Embryonic facial prominence (tissue), 1 donor: Measurements from ENCODE around the gene CXorf38.

Experiments used
- DNase-seq: peaks from one replicate; pipeline ENCODE4 v3.0.0-alpha.2; 2016; ENCODE audit errors: extremely low spot score

CXorf38 gene, protein sequence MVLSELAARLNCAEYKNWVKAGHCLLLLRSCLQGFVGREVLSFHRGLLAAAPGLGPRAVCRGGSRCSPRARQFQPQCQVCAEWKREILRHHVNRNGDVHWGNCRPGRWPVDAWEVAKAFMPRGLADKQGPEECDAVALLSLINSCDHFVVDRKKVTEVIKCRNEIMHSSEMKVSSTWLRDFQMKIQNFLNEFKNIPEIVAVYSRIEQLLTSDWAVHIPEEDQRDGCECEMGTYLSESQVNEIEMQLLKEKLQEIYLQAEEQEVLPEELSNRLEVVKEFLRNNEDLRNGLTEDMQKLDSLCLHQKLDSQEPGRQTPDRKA

DNA sequence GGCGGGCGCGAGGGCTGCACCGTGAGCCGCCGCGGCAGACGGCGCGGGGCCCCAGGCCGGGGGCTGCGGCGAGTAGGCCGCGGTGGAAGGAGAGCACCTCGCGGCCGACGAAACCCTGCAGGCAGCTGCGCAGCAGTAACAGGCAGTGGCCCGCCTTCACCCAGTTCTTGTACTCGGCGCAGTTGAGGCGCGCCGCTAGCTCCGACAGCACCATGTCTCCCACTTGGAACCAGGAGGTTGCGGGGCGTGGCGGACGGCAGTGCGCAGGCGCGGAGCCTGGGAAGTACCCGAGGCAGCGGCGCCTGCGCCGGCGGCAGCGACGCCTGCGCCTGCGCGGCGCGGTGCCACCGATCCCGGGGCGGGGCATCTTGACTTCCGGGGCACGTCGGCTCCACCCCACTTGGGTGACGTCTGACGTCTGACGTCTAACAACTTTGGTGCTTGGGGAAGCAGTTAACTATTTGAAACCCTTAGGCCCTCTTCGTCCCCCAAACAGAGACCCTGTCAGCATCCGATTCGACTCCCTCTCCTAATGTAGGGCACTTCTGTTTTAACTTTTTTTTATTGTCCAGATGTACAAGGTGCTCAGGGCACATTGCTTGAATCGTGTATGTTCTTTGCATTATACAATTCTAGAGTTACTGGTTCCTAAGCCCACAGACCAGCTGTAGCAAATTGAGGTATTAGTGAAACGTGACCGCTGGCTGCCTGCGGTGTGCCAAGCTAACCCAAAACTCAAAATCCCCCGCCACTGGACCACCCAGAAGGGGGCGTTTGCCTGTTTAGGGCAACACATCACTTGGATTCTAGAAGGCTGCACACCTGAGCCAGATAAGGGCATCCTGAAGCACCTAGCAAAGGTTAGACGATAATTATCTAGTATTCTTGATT, at the start of gene CXorf38:
CXorf38 (minus strand) TSS at position 255 of the 891 bp plus-strand sequence; CDS start at position 214, 41 bp downstream.
- DNase-seq: peak; percentile 75

DNA sequence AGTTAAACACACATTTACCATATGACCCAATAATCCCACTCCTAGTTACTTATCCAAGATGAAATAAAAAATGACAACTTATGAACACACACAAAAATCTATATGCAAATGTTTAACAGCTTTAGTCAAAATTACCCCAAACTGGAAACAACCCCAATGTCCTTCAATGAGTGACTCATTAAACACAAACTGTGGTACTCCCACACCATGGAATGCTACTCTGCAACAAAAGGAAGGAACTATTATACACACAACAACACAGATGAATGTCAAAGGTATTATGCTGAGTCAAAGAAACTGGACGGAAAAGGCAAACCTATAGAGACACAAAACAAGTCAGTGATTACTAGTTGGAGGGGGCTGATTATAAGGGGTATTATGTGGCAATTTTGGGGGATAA, 47.4 kb upstream of the CXorf38 start:
- DNase-seq: no peak

DNA sequence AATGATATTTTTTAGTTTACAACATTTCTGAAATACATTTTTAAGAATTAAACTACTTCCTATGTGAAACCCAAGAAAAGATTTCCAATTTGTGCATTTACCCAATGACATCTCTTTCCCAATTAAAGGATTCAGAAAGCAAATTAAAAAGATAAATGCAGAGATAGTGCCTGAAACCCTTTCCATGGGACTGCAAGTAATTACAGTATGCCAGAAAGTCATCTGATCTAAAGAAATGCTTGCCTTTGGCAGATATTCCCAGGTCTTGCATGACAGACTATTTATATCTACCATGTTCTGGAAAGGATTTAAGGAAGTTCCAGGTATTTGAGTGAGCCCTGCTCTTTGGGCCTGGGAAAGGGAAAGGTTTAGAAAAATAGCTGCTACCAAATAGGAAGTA, 41.6 kb upstream of the CXorf38 start:
- DNase-seq: no peak

DNA sequence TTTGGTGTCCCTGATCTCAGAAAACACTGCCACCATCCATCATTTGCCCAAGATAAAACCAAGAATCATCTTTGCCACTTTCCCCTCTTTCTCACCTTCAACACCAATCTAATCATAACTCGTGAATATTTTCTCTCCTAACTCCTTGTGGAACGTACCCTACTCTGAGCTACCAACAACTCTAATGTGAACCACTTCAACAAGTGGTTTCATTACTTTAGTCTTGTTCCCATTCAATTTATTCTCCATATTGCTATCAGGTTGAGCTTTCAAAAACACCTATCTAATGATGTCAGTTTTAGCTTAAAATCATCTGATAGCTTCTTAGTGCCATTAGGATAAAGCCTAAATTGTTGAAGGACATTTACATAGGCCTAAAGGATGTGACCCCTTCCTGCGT, 39.8 kb upstream of the CXorf38 start:
- DNase-seq: no peak

DNA sequence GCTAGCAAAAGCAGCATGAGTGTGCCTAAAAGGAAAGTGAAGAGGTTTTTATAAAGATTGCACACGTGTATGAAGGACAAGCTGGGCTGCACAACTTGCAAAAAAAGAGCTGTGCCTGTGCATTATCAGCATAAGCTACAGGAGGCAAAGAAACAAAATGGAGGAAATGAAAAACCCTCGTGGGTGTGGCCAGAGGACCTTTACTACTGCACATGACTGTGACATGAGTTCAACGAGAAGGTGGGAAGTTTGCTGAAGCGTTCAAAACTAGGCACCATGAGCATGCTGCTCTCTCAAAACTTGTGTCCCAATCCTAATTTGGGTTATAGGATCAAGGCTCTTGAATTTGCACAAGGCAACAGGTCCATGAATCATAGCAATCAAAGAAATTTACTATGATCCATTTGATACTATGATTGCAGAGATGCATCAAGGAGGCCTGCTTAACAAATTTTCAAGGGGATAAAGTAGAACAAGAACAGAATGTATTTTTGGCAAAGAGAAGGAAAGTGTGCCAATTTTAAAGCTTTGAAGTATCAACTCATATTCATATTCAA, 38.1 kb upstream of the CXorf38 start:
- DNase-seq: no peak

DNA sequence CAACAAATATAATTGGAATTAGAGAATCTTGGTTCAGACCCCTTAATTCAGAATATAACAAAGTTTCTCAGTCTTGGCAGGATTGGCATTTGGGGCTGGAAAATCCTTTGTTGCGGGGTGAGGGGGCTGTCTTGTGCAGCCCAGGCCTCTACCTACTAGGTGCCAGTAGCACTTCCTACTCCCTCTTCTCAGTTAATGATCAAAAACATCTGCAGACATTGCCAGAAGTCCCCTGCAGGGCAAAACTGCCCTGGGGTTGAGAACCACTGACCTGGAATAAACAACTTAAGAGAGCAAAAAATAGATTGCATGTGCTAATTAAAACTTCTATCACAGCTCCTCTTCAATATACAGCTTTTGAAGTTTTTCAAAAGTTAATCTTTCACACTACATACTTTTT, 36.7 kb upstream of the CXorf38 start:
- DNase-seq: no peak

DNA sequence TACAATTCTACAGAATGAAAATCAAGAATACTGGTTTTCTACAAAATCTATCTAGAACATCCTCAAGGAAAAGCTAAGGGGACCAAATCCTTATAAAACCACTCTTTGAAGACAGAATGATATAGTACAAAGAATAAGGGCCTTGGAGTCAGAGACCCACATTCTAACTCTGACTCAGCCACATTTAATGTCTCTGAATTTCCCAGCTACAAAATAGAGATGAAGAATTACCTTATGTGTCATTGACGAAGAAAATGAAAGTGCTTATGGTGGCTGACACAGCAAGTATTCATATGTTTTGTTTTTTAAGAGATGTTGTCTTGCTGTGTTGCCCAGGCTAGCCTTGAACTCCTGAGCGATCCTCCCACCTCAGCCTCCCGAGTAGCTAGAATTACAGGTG, 35.9 kb upstream of the CXorf38 start:
- DNase-seq: no peak

DNA sequence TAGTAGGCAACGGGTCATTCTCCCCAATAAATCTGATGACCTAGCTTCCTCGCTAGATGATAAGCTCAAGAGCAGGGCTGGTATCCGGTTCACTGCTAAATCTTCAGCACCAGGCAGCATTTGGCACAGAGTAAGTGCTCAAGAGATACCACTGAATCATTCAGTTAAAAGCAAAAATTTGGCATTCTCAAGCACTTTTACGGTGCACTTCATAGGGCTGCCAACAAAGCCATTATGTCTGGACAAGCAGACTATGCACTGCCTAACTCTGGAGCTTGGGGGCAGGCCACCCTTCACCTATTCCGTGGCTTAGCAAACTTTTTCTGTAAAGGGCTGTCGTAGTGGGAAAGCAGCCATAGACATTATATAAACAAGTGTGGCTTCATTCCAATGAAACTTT, 23.8 kb upstream of the CXorf38 start:
- no peak for DNase-seq

DNA sequence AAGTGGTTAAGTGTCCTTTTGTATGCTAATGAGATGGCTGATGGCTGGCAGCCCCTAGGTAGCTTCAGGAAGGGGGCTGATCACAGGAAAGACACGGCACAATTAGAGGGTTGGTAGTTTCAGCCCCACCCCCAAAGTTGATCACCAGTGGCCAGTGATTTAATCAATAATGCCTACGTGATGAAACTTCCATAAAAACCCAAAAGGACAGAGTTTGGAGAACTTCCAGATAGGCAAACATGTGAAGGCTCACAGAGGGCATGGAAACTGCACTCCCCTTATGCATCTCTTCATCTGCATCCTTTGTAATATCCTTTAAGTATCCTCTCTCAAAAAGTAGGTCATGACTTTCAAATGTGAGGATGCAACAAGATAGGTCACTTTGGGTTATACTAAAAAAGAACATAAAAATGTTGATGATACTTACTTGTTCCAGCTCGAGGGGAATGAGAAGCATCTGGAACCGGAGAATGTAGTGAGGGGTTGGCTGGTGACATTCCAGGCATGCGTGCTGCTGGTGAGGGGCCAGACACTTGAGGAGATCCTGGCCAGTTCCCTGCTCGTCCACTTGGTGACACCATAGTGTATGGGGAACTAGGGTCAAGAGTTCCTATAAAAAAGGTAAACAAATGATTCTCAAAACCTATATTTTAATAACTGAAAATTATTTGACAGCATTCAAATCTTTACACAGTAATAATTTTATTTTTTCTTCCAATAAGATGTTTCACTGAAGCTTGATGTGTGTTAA, 16.7 kb upstream of the CXorf38 start:
- no peak for DNase-seq

DNA sequence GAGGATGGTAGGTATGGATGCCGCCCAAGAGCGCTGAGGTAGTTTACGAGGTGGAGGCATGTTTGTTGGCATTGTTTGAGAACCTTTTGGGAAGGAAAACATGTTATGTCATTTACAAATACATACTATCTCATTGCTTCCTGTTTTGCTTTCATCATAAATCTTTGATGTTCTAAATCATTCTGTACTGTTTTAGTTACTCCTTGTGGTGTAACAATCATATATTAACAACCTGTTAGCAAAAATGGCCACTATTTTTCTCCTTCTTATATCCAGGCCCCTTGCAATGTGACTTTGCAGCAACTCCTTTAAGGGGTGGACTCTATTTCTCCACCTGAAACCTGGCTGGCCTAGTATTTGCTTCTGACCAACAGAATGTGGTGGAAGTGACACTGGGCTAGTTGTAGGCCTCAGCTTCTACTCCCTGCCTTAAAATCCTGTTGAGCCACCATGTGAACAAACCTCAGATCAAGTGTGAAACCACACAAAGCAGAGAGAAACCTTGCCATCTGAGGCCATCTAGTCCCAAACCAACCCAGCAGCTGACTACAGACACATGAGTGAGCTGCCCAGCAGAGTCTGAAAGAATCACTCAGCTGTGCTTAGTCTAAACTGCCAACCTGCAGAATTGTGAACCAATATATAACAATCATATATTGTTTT, 15.8 kb upstream of the CXorf38 start:
- no peak for DNase-seq

DNA sequence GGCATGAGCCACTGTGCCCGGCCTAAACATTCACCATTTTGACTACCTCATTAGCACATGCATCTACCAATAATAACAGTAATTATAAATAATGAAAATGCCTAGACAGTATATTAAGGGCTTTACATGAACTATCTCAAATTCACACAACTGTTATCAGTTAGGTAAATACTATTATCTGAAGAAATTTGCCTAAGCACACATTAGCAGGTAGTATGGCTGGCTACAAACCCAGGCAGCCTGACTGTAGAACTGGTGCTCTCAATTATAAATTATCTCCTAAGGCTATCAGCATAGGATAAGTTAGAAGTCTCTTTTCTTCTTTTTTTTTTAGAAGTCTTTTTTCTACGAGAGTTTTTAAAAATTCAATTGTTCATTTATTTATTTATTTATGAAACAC, 14.1 kb upstream of the CXorf38 start:
- DNase-seq: no peak

DNA sequence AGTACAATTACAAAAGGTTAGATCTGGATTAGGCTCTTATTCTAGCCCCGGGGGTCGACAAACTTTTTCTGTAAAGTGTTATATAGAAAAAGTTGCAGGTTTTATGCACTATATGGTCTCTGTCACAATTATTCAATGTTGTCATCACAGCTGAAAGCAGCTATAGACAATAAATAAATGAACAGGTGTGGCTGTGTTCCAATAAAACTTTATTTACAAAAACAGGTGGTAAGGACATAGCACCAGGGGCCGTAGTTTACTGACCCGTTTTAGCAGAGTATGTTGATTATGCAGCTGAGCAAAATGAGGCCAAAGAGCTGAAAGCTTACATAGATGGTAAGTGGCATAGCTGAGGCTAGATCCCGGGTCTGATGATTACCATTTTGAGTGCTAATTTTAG, 13.0 kb upstream of the CXorf38 start:
- no peak for DNase-seq

DNA sequence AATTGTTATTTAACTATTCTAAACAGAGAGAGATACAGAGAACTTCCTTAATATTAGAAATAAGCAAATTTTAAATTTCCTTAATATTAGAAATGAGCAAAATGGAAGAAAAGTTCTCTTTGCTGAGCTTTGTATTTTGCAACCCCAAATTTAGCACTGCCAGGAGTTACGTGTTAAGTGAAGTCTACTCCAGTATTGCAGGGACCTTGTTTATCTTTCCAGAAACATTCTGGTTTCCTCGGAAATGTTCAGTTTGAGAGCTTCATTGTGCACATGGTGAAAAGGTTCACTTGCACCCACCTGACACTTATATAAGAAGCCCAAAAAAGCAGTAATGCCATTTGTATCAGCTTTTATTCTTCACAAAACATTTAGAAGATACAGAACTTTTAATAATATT, 6.2 kb upstream of the CXorf38 start:
- no peak for DNase-seq

DNA sequence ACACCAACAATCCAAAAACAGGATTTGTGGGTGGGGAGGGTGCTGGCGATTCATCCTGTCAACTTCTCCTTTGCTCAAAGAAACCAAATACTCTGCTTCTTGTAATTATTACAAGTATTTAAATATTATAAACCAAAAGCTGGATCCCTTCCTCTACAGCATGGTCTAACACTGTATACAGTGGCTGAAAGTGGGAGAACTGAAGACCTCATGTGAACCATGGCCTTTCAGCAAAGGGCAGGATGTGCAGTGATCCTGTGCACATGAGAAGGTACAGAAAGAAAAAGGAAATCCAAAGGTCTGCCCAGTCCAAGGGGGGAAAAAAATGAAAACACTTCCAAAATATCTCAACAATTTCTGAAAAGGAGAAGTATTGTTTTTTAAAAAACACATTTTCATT, 5.3 kb upstream of the CXorf38 start:
- no peak for DNase-seq

DNA sequence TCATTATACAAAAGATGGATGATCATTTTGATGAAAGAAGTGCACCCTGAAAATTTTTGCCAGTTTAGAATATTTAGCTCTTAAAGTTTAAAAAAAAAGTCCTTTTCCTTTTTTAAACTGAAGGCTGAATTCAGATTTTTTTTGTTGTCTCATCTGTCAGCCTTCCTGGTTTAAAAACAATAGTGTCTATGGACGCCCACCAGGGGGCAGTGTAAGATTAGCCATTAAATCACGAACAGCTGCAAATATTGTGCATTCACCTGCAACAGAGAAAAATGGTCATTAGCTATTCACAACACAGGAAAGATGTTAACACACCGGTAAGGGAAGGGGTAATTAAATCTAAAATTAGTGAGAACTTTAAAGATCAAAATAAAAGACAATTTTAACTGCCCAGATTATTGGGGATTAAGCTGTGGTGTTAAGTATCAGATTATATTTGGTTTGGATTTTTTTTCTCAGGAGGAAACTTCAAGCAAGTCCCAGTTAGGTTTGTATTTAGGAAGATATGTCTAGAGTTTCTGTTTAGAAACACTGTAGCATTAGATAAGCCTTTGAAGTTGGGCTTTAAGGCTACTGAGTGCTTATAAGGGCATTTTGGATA, 4.4 kb upstream of the CXorf38 start:
- DNase-seq: peak; percentile 15

DNA sequence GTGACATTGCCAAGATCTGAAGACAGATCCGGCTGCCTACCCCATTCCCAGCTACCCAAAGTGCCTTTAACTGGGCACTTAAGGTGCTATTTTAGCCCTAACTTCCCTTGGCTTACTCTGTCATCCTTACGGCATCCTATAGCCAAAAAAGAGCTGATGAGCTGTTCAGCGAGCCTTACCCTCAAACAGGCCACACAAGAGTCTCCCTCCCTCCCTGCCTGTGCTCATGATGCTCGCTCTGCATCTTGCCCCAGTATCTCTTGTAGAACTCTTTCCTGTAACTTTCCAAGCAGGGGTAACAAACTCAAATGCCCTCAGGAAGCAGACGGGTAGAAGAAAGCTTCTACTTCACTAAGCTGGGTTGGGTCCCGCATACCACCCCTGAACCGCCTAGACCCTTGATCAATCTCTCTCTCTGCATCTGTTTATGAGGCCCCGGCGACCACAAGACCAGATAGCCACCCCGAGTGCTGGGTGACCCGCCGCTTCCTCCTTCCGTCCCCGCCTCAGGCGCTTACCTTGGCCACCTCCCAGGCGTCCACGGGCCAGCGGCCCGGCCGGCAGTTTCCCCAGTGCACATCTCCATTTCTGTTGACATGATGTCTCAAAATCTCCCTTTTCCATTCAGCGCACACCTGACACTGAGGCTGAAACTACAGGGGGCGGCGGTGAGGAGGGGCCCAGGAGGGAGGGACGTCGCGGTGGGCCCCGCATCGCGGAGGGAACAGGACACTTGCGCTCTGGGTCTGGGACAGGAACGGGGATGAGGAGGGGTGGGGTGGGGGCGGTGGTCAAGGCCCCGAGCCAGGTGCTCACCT, 663 bp downstream of the CXorf38 start:
- no peak for DNase-seq

DNA sequence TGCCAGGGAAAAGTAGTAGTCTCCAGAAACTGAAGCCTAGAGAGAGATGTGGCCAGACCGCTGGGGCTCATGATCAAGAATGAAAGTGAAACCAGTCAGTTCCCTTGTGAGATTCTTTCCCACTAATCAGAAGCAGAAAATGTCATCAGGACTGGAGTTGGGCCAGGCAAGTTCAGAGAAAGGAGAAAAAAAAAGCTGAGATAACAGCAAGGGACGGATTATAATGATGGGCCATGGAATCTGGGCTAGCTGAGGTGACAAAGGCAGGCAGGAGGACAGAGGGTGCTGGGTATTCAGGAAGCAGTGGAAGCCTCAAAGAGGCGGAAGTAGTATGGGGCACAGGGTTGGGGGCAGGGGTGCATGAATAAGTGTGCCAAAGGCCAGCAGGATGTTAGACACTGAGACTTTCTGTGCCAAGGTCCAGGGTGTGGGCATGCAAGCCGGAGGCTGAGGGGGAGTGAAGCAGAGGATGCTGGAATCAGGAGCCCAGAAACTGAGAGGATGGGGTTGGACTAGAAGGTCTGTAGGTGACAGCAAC, 2.5 kb downstream of the CXorf38 start:
- no peak for DNase-seq

DNA sequence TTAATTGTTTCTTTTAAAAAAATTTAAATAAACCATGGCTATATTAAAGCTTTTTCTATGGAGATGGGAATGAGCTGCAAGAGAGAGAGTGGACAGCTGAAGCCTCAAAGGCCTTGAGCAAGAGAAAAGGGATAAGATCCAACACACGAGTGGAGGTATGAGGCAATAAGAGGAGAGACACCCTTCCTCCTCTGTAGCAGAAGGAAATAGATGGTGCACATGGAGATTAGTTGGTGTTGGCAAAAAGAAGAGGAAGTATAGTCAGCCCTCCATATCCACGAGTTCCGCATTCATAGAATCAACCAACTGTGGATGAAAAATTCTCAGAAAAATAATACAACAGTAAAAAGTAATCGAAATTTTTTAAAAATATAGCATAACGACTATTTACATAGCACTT, 3.2 kb downstream of the CXorf38 start:
- no peak for DNase-seq

DNA sequence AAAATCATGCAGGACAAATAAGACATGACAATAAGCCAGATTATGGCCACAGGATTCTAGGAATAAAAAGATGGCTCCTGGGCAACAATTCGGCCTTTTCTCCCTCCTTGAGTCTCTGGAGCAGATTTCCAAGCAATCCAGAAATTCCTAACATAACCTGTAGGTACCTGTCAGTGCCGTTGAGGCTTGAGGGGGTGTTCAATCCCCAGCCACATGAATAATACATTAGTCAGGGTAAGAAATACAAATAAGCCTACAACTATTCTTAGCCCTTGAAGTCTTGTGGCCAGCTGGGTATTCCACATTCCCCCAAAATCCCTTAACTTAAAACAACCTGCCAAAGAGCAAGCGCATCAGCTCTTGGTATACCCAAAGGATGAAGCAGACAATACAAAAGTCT, 9.7 kb downstream of the CXorf38 start:
- DNase-seq: no peak

DNA sequence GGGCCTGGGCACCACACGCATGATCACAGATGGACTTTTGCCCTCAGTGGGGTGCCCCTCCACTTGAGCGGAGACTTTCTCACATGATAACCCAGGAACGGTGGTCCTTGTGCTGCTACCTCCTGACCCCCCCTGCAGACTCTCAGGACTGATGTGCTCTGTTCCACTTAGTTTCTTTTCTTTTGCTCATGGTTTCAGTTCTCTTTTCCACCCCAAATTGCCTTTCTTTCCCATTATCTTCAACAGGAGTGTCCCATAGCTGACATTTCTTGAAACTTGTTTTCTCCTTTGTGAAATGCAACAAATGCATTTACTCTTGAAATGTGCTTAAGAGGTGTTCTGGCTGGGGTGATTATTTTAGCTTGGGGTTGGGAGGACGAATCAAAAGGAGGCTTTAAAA, 15.2 kb downstream of the CXorf38 start:
- DNase-seq: no peak
